Effector CD4-positive, alpha-beta T cell (primary cell): ENCODE results near the gene SSBP3.
"Not testable (repeated sequence)": the region's sequence is repeated elsewhere in the genome, so short reads cannot be mapped to it uniquely, and the experiment has no call there.

Source experiments
- DNase-seq: peaks from one replicate; pipeline ENCODE4 v3.0.0-alpha.2; 2020

Gene SSBP3

DNA sequence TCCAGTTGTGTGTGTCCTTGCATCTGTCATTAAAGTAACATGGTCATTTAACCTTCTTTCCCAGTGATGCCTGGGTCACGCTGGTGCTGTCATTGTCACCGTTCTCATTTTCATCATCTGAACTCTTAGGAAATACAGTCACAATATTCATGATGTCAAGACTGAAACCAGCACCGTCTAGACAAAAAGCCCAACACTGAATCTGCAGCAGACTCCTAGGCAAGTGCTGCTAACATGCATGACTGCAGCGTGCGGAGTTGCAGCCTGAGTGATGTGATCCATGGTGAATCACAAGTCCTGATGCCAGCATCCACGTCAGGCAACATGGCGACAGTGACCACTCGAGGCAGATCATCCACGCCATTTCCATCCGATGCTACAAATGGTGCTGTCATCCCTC is 168.6 kb downstream of the SSBP3 start:
- DNase-seq, result no peak

DNA sequence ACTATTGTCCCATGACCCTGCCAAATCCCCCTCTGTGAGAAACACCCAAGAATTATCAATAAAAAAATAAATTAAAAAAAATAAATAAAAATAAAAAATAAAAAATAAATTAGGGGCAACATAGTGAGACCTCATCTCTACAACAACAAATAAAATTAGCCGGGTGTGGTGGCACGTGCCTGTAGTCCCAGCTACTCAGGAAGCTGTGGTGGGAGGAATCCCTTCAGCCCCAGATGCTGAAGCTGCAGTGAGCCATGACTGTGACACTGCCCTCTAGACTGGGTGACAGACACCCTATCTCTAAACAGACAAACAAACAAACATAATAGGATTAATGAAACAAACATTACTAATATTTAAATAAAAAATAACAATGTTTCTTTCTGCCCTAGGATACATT is 171.9 kb downstream of the SSBP3 start:
- DNase-seq, result no peak

DNA sequence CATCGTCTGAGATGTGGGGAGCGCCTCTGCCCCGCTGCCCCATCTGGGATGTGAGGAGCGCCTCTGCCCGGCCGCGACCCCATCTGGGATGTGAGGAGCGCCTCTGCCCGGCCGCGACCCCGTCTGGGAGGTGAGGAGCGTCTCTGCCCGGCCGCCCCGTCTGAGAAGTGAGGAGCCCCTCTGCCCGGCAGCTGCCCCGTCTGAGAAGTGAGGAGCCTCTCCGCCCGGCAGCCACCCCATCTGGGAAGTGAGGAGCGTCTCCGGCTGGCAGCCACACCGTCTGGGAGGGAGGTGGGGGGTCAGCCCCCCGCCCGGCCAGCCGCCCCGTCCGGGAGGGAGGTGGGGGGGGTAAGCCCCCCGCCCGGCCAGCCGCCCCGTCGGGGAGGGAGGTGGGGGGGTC is 173.0 kb downstream of the SSBP3 start:
- not testable (repeated sequence) for DNase-seq

DNA sequence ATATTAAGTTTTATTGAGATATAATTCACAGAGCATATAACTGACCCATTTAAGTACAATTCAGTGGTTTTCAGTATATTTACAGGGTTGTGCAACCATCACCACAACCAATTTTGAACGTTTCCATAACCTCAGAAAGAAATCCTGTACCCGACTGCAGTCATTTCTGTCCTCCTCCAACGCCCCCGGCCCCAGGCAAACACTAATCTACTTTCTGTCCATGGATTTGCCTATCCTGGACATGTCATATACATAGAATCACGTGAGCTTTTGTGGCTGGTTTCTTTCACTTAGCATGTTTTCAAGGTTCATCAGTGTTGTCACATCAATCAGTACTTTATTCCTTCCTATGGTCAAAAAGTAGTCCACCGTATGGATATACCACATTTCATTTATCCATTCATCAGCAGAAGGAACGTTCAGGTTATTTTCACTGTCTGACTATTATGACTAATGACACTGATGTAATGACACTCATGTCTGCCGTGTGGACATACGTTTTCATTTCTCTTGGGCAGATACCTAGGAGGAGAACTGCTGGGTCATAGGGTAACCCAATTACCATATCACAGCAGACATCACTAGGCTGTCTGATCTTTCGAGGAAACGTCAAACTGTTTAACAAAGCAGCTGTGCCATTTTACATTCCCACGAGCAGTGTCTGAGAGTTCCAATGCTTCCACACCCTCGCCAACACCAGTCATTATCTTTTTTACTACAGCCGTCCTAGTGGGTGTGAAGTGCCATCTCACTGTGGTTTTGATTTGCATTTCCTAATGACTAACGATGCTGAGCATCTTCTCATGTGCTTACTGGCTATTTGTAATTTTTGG is 175.5 kb downstream of the SSBP3 start:
- DNase-seq, result no peak

DNA sequence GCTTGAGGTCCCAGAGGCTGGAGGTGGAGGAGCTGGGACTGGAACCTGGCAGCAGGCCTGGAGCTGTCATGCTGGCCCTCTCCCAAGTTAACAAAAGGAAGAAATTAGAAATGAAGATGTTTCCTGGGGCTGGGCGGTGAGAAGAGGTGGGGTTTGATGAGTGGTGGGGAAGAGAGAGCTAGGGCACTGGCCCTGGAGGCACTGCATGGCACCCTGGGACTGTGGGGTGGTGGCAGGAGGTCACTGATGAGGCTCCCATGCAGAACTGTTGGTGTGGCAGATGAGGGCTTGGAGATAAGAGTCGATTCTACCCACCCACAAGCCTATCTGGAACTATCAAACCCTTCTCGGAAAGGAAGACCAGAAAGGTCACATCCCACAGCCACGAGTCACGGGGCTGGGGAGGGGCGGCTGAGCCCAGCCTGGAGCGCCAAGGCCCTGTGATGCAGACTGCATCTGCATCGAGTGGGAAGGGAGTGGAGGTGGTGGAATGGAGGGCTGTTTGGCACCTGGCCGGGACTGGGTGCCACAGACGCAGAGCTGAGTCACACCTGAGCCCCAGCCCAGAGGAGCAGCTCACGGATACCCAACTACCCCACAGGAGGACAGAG is 176.8 kb downstream of the SSBP3 start:
- no peak for DNase-seq

DNA sequence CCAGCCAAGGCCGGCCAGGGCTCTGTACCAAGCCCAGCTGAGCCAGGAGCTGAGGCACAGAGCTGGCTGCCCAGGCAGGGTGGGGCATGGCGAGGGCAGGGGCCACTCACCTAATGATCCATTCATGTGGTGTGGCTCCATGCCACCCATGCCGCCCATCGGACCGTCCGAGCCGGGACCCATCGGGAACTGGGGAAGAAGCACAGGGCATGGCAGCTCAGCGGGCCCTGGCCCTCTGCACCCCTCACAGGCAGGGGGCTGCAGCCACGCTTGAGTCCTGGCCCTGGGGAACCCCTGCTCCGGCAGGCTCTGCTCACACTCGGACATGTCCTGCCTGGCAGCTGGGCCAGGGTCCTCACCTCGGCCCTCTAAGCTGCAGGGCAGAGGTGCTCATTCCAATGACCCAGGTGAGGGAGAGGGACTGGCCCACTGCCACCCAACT is 177.5 kb downstream of the SSBP3 start:
- no peak for DNase-seq

DNA sequence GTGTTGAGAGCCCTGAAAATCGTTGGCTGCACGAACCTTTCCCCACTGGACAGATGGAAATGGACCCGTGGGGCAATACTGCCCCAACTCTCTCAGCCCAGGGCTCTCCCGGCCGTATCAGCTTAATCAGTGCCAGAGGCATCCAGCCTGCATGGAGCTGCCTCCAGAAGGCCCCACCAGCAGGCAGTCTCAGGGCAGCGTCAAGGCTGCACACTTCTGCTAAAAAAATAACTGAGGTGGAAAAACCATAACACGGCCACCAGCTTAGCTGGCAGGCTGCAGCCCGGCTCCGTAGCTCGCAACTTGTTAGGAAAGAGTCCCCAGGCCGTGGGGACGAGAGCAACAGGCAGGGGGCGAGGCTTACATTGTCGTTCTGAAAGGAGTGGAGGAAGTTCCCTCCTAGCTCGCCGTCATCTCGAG is 178.3 kb downstream of the SSBP3 start:
- no peak for DNase-seq

DNA sequence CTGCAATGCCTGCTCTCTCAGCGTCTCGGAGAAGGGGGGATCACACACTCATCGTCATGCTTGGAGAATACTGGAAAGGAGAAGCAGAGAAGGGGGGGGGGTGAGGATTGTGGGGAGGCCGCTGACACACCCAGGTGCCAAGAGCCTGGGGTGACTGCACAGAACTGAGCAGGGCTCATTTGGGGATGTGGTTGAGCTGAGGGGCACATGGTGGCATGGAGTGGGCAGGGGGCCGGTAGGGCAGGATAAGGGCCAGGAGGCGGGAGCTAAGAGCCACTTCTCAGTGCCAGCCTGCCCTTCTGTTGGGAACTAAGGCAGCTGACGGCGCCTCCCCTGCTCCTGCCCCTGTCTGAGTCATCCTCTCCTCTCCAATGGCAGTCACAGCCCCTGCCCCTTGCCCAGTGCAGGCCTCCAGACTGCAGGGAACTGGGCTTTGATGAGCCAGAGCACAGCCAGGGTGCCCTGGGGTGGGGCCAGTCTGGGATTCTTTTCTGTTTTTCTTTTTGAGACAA is 179.0 kb downstream of the SSBP3 start:
- no peak for DNase-seq

DNA sequence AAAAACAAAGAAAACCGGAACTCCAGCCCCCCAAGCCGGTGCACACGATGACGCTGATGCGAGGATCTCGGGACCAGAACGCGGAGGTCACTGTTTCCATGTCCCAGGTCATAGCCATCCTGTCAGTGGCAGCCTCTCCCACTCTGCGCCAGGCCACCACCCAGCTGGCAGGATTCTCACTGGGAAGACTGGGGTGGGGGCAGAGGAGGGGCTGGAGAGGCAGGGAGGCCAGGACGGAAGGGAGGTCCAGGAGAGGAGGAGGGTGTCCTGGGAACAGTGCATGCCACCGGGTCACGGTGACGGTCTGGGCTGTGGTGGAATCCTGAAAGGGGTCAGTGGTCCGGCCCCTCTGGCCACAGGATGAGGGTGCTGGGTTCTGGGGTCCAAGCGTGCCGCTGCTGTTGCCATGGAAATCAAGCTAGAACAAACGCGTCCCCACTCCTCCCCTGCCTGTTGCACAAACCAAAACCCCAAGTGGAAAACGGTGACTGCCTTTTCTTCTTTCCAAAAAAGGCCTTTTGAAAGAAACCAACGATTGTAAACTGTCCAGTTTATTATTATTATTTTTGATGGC is 180.1 kb downstream of the SSBP3 start:
- DNase-seq, result no peak

DNA sequence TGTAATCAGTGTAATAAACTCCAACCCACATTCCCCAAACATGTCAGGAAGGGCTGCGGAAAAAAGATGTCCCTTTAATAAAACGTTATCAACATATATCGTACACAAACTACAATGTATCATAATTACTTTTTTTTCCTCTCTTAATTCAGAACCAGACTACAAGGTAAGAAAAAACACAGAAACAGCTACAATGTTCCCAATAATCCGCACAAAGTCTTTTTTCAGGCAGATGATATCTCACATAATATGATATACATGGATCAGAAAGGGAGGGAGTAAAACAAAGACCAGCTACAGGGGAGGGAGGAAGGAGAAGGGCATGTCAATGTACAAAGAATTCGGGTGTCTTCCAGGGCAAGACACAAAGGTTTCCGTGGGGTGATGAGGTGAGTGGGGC is 180.8 kb downstream of the SSBP3 start:
- no peak for DNase-seq

DNA sequence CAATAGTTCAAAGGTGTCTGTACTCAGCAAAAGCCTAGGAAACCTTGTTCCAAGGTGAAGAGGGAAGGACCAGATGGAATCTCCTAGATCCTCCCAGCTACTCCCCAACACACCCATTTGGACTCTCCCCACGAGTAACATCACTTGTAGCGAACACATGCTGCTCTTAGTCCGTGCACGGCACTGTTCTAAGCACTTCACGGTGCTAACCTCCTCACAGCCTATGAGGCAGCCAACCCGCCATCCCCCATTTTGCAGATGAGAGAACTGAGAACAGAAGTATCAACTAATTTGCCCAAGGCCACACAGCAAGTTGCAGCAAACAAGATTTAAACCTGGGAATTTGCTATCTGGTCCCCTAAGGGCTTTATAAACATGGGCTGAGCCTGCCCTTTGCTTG is 182.0 kb downstream of the SSBP3 start:
- no peak for DNase-seq

DNA sequence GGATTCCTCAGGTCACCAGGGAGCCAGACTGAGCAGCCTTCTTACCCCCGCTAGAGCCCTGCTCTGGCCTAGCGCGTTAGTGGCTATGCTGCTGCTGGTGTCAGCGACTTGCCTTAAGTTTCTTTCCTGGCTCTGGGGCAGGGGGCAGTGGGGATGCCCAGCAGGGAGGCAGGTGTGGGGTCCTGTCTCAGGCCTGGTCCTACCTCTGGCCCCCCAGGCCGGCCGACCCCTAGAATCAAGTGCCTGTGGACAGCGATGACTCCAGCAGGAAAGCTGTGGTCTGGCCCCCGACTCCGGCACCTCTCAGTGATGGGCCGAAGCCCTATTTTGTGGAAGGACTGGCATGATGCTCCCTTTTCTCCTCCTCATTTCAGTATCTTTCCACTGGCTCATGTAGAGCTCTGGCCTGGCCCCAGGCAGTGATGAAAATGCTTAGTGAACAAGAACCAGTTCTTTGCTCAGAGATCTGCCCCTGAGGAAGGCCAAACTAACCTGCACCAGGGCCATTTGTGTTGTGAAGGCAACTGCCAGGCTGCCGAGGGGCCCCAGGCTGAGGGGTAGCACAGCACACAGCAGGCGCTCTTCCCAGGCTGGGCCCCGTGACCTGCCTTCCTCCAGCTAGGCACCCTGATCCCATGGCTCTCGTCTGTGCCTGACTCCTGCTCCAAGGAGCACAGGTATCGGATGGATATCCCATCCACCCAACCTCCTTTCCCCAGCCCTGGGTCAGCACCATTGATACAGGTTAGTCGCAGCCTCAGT is 182.6 kb downstream of the SSBP3 start:
- DNase-seq, result no peak

DNA sequence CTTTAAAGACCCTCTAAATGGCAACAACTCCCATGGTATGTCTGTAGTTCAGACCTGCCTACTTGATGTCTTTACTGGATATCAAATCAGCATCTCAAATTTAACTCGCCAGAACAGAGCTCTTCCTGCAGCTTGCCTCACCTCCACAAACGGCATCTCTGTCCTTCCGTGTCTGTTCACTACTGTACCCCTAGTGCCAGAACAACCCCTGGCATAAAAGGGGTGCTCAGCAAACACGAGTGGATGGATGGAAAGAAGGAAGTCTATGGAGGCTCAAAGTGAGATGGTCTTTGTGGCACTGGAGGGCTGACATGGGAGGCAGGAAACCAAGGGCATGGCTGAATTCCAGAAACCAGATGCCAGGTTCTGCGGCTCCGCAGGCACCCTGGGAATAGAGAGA is 183.5 kb downstream of the SSBP3 start:
- no peak for DNase-seq

DNA sequence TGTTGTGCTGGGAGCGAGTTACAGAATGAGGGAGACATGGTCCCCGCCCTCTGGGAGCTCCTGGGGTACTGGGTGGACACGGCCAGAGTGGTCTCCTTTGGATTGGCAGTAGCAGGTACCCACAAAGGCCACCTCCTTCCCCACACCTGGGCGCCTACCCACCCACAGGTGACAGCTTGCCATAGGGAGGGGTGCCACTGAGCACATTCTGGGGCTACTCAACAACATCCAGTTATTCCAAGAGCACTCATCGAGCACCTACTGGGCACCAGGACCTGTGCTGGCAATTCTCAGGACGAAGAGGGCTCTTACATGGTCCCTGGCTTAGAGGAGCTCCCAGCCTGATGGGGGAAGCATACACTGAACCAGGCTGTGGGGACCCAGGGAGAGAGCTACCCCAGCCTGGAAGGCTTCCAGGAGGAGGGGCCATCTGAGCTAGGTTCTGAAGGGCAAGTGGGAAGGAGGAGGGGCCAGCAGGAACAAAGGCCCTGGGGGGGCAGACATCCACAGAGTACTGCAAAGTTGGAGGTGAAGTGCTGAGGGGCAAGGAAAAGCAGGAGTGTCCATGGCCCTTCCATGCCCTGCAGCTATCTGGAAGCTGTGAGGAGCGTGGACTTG is 184.2 kb downstream of the SSBP3 start:
- DNase-seq, result no peak

DNA sequence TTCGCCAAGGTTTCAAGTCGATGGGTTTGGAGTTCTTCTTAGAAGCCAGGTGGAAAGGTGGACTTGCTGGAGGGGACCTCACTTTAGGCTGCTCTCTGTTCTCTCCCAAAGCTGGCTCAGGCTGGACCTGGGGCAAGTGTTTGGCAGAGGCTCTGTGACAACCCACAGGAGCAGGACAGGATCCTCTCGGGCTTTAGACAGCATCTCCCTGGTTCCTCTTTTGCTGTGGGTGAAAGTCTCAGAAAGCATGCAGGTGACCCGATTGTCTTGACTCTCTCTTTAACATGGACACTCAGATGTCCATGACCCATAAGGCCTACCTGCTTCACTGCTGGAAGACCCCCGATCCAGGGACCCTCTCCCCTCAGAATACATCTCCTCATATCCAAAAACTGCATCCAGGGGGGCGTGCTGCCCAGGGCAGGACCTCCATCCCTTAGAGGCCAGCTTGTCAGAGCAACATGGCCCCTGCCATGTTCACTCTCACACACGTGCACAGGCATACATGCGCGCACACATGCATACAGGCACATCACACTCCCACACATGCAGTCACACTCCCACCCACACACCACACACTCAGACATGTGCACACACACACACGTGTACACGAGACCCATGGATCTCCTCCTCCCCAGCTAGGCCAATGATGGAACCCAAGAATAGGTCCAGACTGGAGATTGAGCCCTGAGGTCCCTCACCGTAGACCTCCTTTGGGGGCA is 184.9 kb downstream of the SSBP3 start:
- no peak for DNase-seq

DNA sequence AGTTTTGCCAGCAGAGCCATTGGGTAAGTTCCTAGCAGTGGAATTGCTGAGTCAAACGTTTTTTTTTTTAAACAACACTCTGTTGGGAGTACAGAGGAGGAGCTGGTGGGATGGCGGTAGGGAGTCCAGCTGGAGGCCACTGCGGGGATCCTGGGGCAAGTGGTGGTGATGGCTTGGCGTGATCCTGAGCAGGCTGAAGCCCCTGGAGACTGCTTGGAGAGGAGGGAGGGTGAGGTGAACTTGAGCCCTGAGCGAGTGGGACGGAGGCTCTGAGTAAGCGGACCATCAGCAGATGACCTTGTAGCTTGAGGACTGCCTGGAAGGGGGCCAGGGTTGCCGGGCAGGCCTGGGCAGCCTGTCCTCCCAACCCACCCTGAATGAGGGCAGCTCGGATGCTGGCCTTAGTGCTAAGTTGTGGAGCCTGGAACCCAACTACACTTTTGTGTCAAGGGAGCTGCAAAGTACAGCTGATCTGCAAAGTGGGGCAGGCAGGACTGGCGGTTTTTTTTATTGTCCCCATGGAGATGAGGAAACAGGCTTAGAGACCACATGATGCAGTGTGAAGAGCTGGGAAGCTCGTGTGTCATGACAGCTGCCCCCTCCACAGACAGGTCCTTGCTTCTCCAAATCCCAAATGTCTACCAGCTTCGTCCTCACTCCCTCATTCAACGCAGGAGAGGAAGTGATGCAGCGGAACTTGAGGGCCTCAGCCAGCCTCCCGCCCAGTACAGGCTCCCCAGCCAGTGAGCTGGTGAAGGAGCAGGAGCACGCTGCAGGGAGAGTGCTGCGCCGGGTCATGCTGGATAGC is 186.0 kb downstream of the SSBP3 start:
- no peak for DNase-seq

DNA sequence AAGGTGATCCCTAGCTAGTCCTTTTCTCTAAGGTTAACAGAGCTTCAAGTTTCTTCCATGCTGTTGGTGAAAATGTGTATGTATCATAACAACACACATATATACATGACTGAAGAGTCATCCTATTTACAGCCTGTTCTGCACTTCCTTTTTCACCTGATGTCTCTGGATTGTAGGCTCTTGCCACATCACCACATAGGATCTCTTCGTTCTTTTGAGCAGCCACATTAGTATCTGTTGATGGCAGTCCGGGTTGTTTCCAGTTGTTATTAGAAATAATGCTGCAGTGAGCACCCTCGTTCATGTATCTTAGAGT is 186.5 kb downstream of the SSBP3 start:
- no peak for DNase-seq

DNA sequence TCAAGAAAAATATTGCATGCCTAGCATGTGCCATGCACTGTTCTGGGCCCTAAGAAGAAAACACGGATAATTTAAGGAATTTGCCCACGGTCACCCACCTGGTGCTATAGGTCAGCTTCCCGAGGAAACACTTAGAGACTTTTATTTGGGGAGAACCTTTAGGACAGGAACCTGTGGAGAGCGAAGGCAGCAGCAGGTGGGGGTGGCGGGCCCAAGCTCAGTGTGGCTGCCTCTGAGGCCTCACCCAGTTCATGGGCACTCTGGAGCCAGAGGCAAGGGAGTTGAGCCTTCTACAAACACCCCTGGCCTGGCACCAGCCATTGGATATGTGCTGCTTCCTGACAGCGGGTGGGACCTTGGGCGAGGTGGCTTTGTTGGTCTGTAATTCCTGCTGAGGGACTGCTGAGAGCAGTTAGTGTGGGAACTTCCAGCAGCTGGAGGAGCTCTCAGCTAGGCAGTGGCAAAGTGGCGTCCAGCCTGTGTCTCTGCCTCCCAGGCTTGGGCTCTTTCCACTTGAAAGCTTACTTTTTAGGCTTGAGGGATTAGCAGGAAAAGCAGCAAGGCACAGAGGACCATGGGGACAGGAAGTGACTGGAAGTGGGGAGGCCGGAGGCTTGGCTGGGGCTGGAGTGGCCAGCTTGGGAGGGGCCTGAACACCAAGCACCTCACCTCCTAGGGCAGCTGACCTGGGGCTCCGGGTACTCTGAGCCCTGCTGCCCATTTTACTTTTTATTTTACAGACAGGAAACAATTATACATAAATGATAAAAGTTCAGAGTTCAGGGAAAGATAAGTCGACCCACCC is 187.1 kb downstream of the SSBP3 start:
- DNase-seq, result no peak

DNA sequence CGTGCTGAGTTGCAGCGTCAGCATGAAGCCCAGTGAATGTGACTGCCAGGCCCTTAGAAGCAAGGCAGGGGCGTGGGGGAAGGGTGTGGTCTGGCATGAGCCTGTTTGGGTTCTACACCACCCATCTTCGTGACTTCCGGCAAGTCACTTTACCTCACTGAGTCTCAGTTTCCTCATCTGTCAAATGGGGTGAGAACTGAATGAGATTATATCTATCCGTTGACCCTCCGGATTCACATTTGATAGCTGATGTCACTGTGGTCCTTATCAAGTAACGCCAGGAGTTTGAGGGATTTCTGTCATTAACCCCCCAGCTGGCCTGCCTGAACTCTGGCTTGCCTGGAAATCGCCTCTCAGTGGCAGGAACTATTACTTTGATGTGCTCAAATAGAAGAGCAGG is 190.7 kb downstream of the SSBP3 start:
- DNase-seq, result no peak

DNA sequence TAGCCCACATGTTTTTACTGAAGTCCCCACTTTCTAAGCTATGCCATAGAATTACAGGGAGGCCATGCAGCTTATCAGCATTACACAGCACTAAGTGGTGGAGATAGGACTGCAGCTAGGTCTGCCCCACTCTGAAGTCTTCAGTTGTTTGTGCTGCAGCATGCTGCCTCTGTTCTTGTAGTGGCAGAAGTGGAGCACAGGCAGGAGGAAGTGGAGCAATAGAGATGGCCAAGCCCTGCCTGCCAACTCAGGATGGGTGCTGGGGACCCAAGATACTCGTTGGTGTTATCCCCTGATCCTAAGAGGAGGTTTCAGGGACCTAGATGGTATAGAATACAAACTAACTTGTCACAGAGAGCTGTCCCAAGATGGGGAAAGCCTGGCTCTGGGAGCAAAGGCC is 193.3 kb downstream of the SSBP3 start:
- DNase-seq, result no peak
